Measurements from ENCODE around the gene ACAD10. TPM values are rescaled to one million over a fixed set of nuclear protein-coding genes. Genes with fewer than 3 reads are reported as not detected.

The ACAD10 gene
- total RNA-seq, 1 experiment from 2014 or later: 32.9 TPM

DNA sequence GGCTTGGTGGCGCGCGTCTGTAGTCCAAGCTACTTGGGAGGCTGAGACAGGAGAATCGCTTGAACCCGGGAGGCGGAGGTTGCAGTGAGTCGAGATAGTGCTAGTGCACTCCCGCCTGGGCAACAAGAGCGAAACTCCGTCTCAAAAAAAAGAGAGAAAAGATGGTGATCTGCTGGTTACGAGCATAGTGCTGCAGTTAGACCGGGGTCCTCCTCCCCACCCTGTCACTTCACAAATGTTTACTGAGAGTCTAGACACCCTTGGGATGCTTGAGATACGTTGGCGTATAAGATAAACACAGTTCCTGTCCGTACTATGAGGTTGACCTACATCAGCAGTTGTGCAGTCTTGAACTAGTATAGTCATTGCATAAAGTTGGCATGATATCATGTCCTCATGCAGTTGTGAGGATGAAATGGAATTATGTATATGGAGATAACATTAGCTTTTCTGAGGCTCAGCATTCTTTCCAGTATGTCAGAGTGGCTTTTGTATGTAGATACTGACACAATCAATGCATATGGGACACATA is 787 bp downstream of the ACAD10 start:
- DNase-seq (ENCODE audit: low spot score): no peak
- Histone ChIP-seq H3K4me3 (ENCODE audit: low read depth, low read length, poor library complexity, severe bottlenecking) (peak overlapping the region; percentile 70), H3K36me3 (ENCODE audit: insufficient read depth, low read length, poor library complexity, severe bottlenecking) (peaks cover 9% of the 10 kb centered on the region), H3K27me3 (replicated peaks; ENCODE audit: insufficient read depth, low read depth, low read length, poor library complexity) (no peaks in the 10 kb centered on the region), H3K4me1 (ENCODE audit: insufficient read depth, low read length, poor library complexity, severe bottlenecking) (peaks cover 6% of the 10 kb centered on the region), H3K9me3 (ENCODE audit: low read depth, low read length, poor library complexity, severe bottlenecking) (no peaks in the 10 kb centered on the region), H3K27ac (ENCODE audit: low read depth, low read length, poor library complexity, severe bottlenecking) (peak overlapping the region; percentile 77)
- ChIA-PET POLR2A (ENCODE audit: low non-redundant PET) (no interaction called here), CTCF (no interaction called here)
- intact Hi-C loops (cut with micrococcal nuclease; ENCODE audit: unreplicated experiment): no loop called here
- no peak for TF ChIP-seq EZH2 (IDR thresholded peaks at IDR 0.05; ENCODE audit: borderline replicate concordance, low read depth, low read length, poor library complexity, severe bottlenecking)
- TF ChIP-seq, protein P1, sequence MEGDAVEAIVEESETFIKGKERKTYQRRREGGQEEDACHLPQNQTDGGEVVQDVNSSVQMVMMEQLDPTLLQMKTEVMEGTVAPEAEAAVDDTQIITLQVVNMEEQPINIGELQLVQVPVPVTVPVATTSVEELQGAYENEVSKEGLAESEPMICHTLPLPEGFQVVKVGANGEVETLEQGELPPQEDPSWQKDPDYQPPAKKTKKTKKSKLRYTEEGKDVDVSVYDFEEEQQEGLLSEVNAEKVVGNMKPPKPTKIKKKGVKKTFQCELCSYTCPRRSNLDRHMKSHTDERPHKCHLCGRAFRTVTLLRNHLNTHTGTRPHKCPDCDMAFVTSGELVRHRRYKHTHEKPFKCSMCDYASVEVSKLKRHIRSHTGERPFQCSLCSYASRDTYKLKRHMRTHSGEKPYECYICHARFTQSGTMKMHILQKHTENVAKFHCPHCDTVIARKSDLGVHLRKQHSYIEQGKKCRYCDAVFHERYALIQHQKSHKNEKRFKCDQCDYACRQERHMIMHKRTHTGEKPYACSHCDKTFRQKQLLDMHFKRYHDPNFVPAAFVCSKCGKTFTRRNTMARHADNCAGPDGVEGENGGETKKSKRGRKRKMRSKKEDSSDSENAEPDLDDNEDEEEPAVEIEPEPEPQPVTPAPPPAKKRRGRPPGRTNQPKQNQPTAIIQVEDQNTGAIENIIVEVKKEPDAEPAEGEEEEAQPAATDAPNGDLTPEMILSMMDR (conservative IDR thresholded peaks at IDR 0.05; ENCODE audit: low read depth, low read length): no peak
- no TSS peak for BruUV-seq (replicated peaks)

DNA sequence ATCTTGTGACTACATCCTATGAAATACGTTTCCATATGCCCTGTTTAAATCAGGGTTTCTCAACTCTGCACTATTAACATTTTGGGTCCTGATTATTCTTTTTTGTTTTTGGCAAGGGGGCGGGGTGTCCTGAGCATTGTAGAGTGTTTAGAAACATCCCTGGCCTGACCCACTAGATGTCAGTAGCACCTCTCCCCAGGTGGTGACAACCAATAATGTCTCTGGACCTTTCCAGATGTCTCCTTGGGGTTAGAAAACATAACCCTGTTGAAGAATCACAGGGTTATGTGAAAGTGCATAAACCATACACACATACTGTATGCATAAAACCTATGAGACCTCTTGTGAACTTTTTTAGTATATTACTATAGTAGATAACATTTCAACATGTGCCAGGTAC is 1.4 kb downstream of the ACAD10 start:
- no TSS peak for BruUV-seq (replicated peaks)
- peaks cover 6% of the 10 kb centered on the region for H3K4me1 ChIP-seq (ENCODE audit: insufficient read depth, low read length, poor library complexity, severe bottlenecking)
- intact Hi-C loops (cut with micrococcal nuclease; ENCODE audit: unreplicated experiment): no loop called here
- no peaks in the 10 kb centered on the region for H3K9me3 ChIP-seq (ENCODE audit: low read depth, low read length, poor library complexity, severe bottlenecking)
- ChIA-PET POLR2A (ENCODE audit: low non-redundant PET) (no interaction called here), CTCF (no interaction called here)
- H3K27ac ChIP-seq (ENCODE audit: low read depth, low read length, poor library complexity, severe bottlenecking): no peak overlapping the region
- H3K36me3 ChIP-seq (ENCODE audit: insufficient read depth, low read length, poor library complexity, severe bottlenecking): peaks cover 7% of the 10 kb centered on the region
- DNase-seq (ENCODE audit: low spot score): no peak
- peak overlapping the region; percentile 70 for H3K4me3 ChIP-seq (ENCODE audit: low read depth, low read length, poor library complexity, severe bottlenecking)
- H3K27me3 ChIP-seq (replicated peaks; ENCODE audit: insufficient read depth, low read depth, low read length, poor library complexity): no peaks in the 10 kb centered on the region
- TF ChIP-seq, protein P1 (conservative IDR thresholded peaks at IDR 0.05; ENCODE audit: low read depth, low read length): no peak
- TF ChIP-seq EZH2 (IDR thresholded peaks at IDR 0.05; ENCODE audit: borderline replicate concordance, low read depth, low read length, poor library complexity, severe bottlenecking): no peak

DNA sequence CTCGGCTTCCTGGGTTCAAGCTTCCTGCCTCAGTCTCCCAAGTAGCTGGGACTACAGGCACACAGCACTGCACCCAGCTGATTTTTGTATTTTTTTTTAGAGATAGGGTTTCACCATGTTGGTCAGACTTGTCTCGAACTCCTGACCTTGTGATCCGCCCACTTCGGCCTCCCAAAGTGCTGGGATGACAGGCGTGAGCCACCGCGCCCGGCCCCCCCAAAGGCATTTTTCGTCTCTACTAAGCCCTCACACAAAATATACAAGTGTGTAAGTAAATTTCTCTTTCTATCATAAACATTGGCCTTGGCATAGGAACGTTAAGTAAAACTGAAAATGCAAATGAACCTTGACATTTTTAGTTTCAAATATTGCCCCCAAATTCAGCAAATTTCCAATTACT is 2.1 kb downstream of the ACAD10 start:
- BruUV-seq (replicated peaks): no TSS peak
- Histone ChIP-seq H3K9me3 (ENCODE audit: low read depth, low read length, poor library complexity, severe bottlenecking) (no peaks in the 10 kb centered on the region), H3K27ac (ENCODE audit: low read depth, low read length, poor library complexity, severe bottlenecking) (no peak overlapping the region), H3K4me1 (ENCODE audit: insufficient read depth, low read length, poor library complexity, severe bottlenecking) (peaks cover 6% of the 10 kb centered on the region), H3K4me3 (ENCODE audit: low read depth, low read length, poor library complexity, severe bottlenecking) (no peak overlapping the region), H3K36me3 (ENCODE audit: insufficient read depth, low read length, poor library complexity, severe bottlenecking) (peaks cover under 1% of the 10 kb centered on the region), H3K27me3 (replicated peaks; ENCODE audit: insufficient read depth, low read depth, low read length, poor library complexity) (no peaks in the 10 kb centered on the region)
- no peak for DNase-seq (ENCODE audit: low spot score)
- intact Hi-C loops (cut with micrococcal nuclease; ENCODE audit: unreplicated experiment): no loop called here
- no peak for TF ChIP-seq EZH2 (IDR thresholded peaks at IDR 0.05; ENCODE audit: borderline replicate concordance, low read depth, low read length, poor library complexity, severe bottlenecking)
- TF ChIP-seq, protein P1 (conservative IDR thresholded peaks at IDR 0.05; ENCODE audit: low read depth, low read length): no peak
- ChIA-PET POLR2A (ENCODE audit: low non-redundant PET) (no interaction called here), CTCF (no interaction called here)

All from A673 (cell line).